ENCODE measurements around the gene CACNA1H.

- TF ChIP-seq, protein P1, sequence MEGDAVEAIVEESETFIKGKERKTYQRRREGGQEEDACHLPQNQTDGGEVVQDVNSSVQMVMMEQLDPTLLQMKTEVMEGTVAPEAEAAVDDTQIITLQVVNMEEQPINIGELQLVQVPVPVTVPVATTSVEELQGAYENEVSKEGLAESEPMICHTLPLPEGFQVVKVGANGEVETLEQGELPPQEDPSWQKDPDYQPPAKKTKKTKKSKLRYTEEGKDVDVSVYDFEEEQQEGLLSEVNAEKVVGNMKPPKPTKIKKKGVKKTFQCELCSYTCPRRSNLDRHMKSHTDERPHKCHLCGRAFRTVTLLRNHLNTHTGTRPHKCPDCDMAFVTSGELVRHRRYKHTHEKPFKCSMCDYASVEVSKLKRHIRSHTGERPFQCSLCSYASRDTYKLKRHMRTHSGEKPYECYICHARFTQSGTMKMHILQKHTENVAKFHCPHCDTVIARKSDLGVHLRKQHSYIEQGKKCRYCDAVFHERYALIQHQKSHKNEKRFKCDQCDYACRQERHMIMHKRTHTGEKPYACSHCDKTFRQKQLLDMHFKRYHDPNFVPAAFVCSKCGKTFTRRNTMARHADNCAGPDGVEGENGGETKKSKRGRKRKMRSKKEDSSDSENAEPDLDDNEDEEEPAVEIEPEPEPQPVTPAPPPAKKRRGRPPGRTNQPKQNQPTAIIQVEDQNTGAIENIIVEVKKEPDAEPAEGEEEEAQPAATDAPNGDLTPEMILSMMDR (IDR thresholded peaks at IDR 0.05; ENCODE audit: low read depth, low read length) = no peak
- TF ChIP-seq EZH2phosphoT487 (IDR thresholded peaks at IDR 0.05; ENCODE audit: low read depth) = no peak
Observed at GRCh38 chr16:1201444-1201843, 48.5 kb downstream of the CACNA1H start.

All from OCI-LY3 (cell line).